ENCODE measurements around the gene DNAH1. TPM values are rescaled to one million over a fixed set of nuclear protein-coding genes. Genes with fewer than 3 reads are reported as not detected.
"Not testable (repeated sequence)": the region's sequence is repeated elsewhere in the genome, so short reads cannot be mapped to it uniquely, and the experiment has no call there.

Gene DNAH1
- total and polyA plus RNA-seq, 2 of the 13 experiments (the other 11 are each of a cell fraction or from before 2014, with no cell fraction given): 0.64 to 3.5 TPM

DNA sequence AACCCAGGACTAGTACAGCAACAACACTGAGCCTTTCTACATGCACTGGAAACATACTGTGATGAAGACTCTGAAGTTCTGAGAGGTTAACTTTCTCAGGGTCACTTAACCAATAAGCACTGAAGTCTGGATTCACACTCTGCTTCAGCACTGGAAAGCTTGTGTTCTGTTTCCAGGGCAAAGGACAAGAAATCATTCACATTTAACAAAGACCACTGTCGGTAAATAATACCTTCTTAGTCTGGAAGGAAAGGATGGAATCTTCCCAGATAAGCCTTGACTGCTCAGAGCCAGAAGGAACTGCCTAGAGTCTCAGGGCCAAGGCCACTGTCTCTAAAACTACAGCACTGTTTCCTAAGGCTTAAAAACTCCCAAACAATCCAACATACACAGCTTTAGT, 32.8 kb upstream of the DNAH1 start (continued):
- TF ChIP-seq GATAD2A (CRISPR knock-in tag; IDR thresholded peaks at IDR 0.05) (no peak), RFXAP (CRISPR knock-in tag; IDR thresholded peaks at IDR 0.05; ENCODE audit: borderline replicate concordance) (no peak)

DNA sequence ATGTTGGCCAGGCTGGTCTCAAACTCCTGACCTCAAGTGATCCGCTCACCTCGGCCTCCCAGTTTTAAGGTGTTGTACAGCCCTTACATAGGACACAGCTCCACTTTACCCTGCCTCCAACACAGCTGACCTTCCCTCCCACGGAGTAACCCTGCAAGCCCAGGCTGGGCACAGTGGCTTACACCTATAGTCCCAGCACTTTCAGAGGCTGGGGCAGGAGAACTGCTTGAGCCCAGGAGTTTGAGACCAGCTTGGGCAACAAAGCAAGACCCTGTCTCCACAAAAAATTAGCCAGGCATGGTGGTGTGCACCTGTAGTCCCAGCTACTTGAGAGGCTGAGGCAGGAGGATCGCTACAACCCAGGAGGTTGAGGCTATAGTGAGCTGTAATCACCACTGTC, 32.1 kb upstream of the DNAH1 start:
- intact Hi-C loops (cut with micrococcal nuclease; ENCODE audit: unreplicated experiment): loop anchor here (10.0 kb wide), 1 partner anchor 469 kb away; no protein-coding TSS in a partner anchor
- H3K9me3 ChIP-seq (ENCODE audit: low read length); H3K36me3 ChIP-seq (replicated peaks in 1 of 2; ENCODE audit: control insufficient read depth in 1 of 2, insufficient read depth in 2 of 2, low read length in 2 of 2); FAIRE-seq; BruUV-seq (replicated peaks); CTCF ChIA-PET (ENCODE audit: low intra/inter-chr PET ratio, low total read pairs); H2AFZ ChIP-seq (ENCODE audit: low read length); H4K20me1 ChIP-seq (ENCODE audit: insufficient read depth, low read length); in situ Hi-C loops (cut with HindIII; ENCODE audit: extremely low pct_ligation_motif_present, low pct_unique_long_range_greater_than_20kb); DNase-seq (ENCODE audit: low spot score); H3K9ac ChIP-seq (ENCODE audit: insufficient read depth, low read depth, low read length); H3K27me3 ChIP-seq (ENCODE audit: control insufficient read depth in 1 of 2, insufficient read depth in 2 of 2, low read length in 2 of 2); H3K4me2 ChIP-seq (ENCODE audit: low read depth, low read length); H3K4me3 ChIP-seq (replicated peaks in 1 of 3; ENCODE audit: insufficient read depth in 1 of 3, low read depth in 2 of 3, low read length in 3 of 3); H3K79me2 ChIP-seq (ENCODE audit: insufficient read depth, low read length); ATAC-seq: not testable (repeated sequence)
- TF ChIP-seq ZMYM3 (CRISPR knock-in tag; IDR thresholded peaks at IDR 0.05): peak; percentile 20; the same call in 1 of the 2 replicates
- TF ChIP-seq, protein P1, sequence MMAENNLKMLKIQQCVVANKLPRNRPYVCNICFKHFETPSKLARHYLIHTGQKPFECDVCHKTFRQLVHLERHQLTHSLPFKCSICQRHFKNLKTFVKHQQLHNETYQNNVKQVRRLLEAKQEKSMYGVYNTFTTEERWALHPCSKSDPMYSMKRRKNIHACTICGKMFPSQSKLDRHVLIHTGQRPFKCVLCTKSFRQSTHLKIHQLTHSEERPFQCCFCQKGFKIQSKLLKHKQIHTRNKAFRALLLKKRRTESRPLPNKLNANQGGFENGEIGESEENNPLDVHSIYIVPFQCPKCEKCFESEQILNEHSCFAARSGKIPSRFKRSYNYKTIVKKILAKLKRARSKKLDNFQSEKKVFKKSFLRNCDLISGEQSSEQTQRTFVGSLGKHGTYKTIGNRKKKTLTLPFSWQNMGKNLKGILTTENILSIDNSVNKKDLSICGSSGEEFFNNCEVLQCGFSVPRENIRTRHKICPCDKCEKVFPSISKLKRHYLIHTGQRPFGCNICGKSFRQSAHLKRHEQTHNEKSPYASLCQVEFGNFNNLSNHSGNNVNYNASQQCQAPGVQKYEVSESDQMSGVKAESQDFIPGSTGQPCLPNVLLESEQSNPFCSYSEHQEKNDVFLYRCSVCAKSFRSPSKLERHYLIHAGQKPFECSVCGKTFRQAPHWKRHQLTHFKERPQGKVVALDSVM (CRISPR knock-in tag; IDR thresholded peaks at IDR 0.05): peak; percentile 38; the same call in 1 of the 2 replicates
- POLR2A ChIA-PET: interaction anchor here (9.0 kb wide), 1 partner anchor 48 kb away, joined by 126 read pairs; the partner anchor contains the start of gene TWF2
- Histone ChIP-seq H3K4me1 (ENCODE audit: insufficient read depth, low read length) (peaks cover 85% of the 10 kb centered on the region), H3K27ac (ENCODE audit: extremely low read length, insufficient read depth, low read length) (peak overlapping the region; percentile 96)
- WGBS (ENCODE audit: low lambda C conversion rate): 78% methylated on average over 4 of the region's 4 CpGs

DNA sequence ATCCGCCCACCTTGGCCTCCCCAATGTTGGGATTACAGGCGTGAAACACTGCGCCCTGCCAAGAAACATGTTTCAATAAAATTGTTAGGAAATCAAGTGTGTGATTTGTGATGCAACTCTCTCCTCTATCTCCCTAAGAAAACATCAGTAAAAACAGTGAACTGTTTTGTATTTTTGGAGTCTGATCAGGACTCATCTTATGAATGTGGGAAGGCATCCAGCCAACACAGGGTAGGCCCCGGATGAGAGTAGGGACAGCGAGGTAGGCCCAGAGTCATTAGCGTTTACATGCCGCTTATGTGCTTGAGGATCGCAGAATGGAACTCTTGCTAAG, 29.4 kb upstream of the DNAH1 start:
- no peak for ATAC-seq
- peak; percentile 53 for FAIRE-seq
- DNase-seq (ENCODE audit: low spot score): peak; percentile 61
- TF ChIP-seq NR2F6 (IDR thresholded peaks at IDR 0.05) (0 out of 2 replicates have a peak, but pooled peaks have one; percentile 19), NR2F6 (CRISPR knock-in tag; IDR thresholded peaks at IDR 0.05) (no peak), IRF2 (CRISPR knock-in tag; IDR thresholded peaks at IDR 0.05) (0 out of 2 replicates have a peak, but pooled peaks have one; percentile 21), ZNF367 (CRISPR knock-in tag; IDR thresholded peaks at IDR 0.05; ENCODE audit: borderline replicate concordance) (no peak), ELF1 (CRISPR knock-in tag; IDR thresholded peaks at IDR 0.05) (peak; percentile 24; the same call in 1 of the 2 replicates), ZFY (CRISPR knock-in tag; IDR thresholded peaks at IDR 0.05) (peak; percentile 80), ZNF7 (CRISPR knock-in tag; IDR thresholded peaks at IDR 0.05) (no peak), SOX13 (IDR thresholded peaks at IDR 0.05) (no peak), SOX13 (CRISPR knock-in tag; conservative IDR thresholded peaks at IDR 0.05 in 1 of 2, IDR thresholded peaks at IDR 0.05 in 1 of 2) (peak in 1 of 2 experiments; percentile 43; a peak in 1 of 4 replicates), ZNF766 (CRISPR knock-in tag; IDR thresholded peaks at IDR 0.05; ENCODE audit: borderline replicate concordance) (no peak), TBX2 (CRISPR knock-in tag; IDR thresholded peaks at IDR 0.05; ENCODE audit: borderline replicate concordance) (peak; percentile 13; the same call in 1 of the 2 replicates)

More for the DNA sequence above, 29.4 kb upstream of the DNAH1 start:
- CTCF ChIA-PET (ENCODE audit: low intra/inter-chr PET ratio, low total read pairs): no interaction called here
- Histone ChIP-seq H3K27me3 (ENCODE audit: control insufficient read depth in 1 of 2, insufficient read depth in 2 of 2, low read length in 2 of 2) (no peaks in the 10 kb centered on the region; a peak in 1 of 5 replicates), H3K4me2 (ENCODE audit: low read depth, low read length) (peak overlapping the region; percentile 97), H2AFZ (ENCODE audit: low read length) (no peak overlapping the region), H4K20me1 (ENCODE audit: insufficient read depth, low read length) (peaks cover 3% of the 10 kb centered on the region), H3K79me2 (ENCODE audit: insufficient read depth, low read length) (peaks cover 23% of the 10 kb centered on the region), H3K9me3 (ENCODE audit: low read length) (no peaks in the 10 kb centered on the region), H3K36me3 (replicated peaks in 1 of 2; ENCODE audit: control insufficient read depth in 1 of 2, insufficient read depth in 2 of 2, low read length in 2 of 2) (peaks cover 0 to 2% of the 10 kb centered on the region in 2 experiments; a peak in 2 of 5 replicates), H3K27ac (ENCODE audit: extremely low read length, insufficient read depth, low read length) (peak overlapping the region; percentile 96), H3K4me1 (ENCODE audit: insufficient read depth, low read length) (peaks cover 78% of the 10 kb centered on the region), H3K9ac (ENCODE audit: insufficient read depth, low read depth, low read length) (peak overlapping the region; percentile 99), H3K4me3 (replicated peaks in 1 of 3; ENCODE audit: insufficient read depth in 1 of 3, low read depth in 2 of 3, low read length in 3 of 3) (peak overlapping the region; percentile 77 to 97 (median 90))
- BruUV-seq (replicated peaks): no TSS peak
- POLR2A ChIA-PET: interaction anchor here (1.2 to 9.0 kb wide), 9 partner anchors 9 to 132 kb away, joined by 3 to 165 read pairs (median 5); partner anchors contain the start of genes POC1A, PPM1M, TWF2 and WDR82
- in situ Hi-C loops (cut with HindIII; ENCODE audit: extremely low pct_ligation_motif_present, low pct_unique_long_range_greater_than_20kb) (no loop called here), intact Hi-C loops (cut with micrococcal nuclease; ENCODE audit: unreplicated experiment) (loop anchor here (5.0 to 10.0 kb wide), 2 partner anchors 49 to 472 kb away; partner anchors contain the start of gene TWF2)
- WGBS (ENCODE audit: low lambda C conversion rate): 11% methylated on average over 8 of the region's 8 CpGs
